Sigmoid colon (tissue), 4 donors: ENCODE data around the gene LRRC74A.

Experiments
- EP300 ChIP-seq, 4 donors: sonication (generic); formaldehyde crosslinking; IDR thresholded peaks; one replicate each; pipeline ENCODE4 v1.6.1; 2017; ENCODE audit warnings: antibody characterized with exemption in 4 of 4
- POLR2A ChIP-seq, 2 donors: fragments of 450-650 bp; IDR thresholded peaks; one replicate each; pipeline ENCODE4 v1.6.1; 2016; ENCODE audit warnings: antibody characterized with exemption in 2 of 2, mild to moderate bottlenecking in 2 of 2, moderate library complexity in 2 of 2
- POLR2AphosphoS5 ChIP-seq, 4 donors: sonication (generic); formaldehyde crosslinking; IDR thresholded peaks; one replicate each; pipeline ENCODE4 v1.6.1; 2017; ENCODE audit warnings: antibody characterized with exemption in 4 of 4
- TF ChIP-seq, protein P1 (sequence below), 4 experiments: fragments of 450-650 bp in 3 of 4; fragments of 200-600 bp in 1 of 4; IDR thresholded peaks; one replicate each; pipeline ENCODE4 v1.5.1; 2016 to 2019; ENCODE audit warnings: antibody characterized with exemption in 4 of 4, mild to moderate bottlenecking in 3 of 4, moderate library complexity in 2 of 4

DNA sequence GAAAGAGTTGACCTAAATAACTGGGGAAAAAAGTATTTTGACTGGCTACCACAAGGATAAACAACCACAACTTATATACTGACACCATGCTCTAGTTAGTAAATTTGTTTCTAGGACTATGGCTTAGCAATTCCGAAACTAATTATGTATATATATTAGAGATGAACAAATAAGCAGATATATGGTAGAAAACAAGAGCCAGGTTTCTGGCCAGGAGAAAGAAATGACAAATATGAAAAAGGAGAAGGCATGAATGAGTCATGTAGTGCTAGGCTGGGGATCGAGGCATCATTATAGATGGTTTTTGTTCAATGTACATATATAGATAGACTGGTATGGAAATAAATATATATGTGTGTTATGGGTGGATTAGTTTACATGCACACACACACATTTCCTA lies 5.5 kb upstream of the LRRC74A start:
- TF ChIP-seq POLR2A (IDR thresholded peaks at IDR 0.05) (no peak), POLR2AphosphoS5 (IDR thresholded peaks at IDR 0.05) (no peak), EP300 (IDR thresholded peaks at IDR 0.05) (no peak)
- TF ChIP-seq, protein P1, sequence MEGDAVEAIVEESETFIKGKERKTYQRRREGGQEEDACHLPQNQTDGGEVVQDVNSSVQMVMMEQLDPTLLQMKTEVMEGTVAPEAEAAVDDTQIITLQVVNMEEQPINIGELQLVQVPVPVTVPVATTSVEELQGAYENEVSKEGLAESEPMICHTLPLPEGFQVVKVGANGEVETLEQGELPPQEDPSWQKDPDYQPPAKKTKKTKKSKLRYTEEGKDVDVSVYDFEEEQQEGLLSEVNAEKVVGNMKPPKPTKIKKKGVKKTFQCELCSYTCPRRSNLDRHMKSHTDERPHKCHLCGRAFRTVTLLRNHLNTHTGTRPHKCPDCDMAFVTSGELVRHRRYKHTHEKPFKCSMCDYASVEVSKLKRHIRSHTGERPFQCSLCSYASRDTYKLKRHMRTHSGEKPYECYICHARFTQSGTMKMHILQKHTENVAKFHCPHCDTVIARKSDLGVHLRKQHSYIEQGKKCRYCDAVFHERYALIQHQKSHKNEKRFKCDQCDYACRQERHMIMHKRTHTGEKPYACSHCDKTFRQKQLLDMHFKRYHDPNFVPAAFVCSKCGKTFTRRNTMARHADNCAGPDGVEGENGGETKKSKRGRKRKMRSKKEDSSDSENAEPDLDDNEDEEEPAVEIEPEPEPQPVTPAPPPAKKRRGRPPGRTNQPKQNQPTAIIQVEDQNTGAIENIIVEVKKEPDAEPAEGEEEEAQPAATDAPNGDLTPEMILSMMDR (IDR thresholded peaks at IDR 0.05): no peak
